Hematopoietic multipotent progenitor cell treated with erythropoietin and hydrocortisone succinate and interleukin-3 and kit ligand, for 17 days (in vitro differentiated cells): ENCODE results near the gene TOX3.

ENCODE experiments used
- DNase-seq: peaks from one replicate; pipeline ENCODE4 v3.0.0-alpha.2; 2015; ENCODE audit warnings: low spot score

Gene TOX3

DNA sequence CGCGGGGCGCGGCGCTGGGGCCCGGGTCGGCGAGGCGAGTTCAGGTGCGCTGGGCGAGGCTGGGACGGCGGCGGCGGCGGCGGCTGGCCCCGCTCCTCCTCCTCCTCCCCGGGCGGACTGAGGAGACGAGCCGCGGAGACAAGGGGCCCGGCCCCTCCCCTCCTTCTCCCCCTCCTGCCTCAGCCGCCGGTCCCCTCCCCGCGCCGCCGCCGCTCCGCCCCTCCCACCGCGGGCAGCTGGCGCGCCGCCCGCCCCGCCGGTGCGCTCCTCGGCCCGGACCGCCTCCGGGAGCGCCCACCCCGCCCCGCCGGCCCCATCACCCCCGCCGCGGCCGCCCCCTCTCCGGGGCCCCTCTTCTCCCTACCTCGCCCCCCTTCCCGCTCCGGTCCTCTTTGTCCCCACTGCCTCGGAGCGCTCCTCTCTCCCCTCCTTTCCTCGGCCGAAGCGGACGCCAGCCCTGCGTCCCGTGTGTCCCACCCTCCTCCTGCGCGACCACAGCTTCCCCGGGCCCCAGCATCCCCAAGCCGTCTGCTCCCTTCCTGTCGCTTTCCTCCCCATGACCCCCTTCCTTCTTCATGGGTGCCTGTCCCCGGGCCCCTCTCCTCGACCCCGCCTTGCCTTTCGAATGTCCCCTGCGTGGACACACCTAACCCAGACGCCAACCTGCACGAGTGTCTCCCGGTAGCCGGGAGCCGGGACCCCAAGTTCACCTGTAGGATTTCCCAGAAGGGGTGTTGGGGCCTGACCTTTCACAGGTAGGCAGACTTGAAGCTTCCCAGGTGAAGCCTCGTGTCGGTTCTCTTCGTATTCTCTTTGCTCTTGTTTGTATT is at the start of gene TOX3:
Gene TOX3, minus strand, starts transcription at position 140 of the 830 bp plus-strand sequence. CDS start 420 bp downstream, outside the sequence.
- DNase-seq: no peak

DNA sequence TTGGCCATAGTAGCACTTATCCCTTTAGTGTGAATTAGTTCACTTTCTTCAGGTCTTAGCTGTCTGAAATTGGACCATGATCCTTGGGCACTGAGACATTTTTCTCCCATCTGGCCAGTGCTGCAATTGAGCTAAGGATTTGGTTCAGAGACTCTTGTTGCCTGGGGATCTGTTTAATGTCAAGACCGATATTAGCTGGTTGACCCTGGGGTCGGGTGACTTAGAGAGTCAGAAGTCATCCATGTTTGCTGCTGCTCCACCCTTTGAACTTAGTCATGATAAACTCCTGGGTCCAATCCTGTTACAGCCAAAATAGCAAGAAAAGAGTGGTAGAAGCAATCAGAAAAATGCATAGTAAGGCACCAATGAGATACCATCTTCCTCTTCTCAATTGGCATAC is 45.8 kb upstream of the TOX3 start:
- no peak for DNase-seq

DNA sequence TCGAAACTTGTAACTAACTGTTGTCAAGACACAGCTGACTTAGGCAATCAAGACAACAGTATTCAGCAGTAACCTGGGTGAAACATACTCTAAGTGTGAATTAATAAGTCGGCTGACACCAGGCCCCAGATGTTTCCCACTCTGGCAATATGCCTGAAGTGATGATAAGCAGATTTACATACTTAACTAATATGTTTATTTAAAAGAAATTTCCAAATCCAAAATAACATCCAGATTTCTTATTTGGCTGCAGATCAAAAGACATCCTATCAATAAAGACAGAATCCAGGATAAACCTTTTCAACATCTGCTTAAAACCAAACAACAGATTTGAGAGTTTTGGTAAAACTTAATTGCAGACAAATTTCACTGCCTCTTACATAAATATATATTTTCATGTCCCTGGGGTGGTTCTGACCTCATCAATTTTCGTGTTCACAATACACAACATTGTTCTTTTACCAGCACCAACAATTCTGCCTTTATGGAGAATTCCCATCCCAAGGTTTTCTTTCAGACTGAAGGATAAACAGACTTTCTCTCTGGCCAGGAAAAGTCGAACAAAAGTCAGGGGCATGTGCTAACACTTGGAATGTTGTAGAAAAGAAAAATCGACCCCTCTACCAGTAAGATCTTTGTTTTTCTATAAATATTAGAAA is 45.1 kb upstream of the TOX3 start:
- DNase-seq: no peak

DNA sequence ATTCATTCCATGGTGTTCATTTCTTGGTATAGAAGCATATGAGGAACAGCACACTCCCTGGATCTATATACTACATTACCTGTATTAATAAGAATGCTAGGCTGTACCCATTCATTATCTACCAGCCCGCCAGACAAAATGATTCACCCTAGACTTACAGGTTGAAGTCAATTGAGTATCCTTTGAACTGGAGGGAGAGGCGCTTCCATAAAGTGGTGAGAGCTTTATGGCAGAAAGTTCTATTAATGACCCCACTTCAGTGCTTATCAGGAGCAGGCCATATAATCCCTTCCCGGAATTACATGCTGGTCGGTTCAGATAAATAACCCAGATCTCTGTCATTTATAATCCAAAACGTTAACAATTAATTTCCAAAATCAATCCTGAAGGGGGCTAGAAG is 44.5 kb upstream of the TOX3 start:
- DNase-seq: no peak

DNA sequence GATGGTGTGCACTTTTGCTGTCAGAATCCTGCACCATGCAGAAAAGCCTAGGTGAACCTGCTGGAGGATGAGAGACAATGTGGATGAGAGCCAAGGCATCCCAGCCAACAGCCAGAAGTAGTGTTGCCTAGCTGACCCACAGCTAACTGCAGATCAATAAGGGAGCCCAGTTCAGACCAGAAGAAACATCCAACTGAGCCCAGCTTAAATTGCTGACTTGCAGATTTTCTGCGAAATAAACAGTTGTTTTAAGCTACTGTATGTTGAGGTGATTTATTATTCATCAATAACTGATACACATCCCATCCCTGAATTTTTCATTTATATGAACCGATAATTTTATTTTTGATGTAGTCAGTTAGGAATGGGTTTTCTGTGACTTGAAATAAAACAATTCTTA is 39.2 kb upstream of the TOX3 start:
- DNase-seq: no peak

DNA sequence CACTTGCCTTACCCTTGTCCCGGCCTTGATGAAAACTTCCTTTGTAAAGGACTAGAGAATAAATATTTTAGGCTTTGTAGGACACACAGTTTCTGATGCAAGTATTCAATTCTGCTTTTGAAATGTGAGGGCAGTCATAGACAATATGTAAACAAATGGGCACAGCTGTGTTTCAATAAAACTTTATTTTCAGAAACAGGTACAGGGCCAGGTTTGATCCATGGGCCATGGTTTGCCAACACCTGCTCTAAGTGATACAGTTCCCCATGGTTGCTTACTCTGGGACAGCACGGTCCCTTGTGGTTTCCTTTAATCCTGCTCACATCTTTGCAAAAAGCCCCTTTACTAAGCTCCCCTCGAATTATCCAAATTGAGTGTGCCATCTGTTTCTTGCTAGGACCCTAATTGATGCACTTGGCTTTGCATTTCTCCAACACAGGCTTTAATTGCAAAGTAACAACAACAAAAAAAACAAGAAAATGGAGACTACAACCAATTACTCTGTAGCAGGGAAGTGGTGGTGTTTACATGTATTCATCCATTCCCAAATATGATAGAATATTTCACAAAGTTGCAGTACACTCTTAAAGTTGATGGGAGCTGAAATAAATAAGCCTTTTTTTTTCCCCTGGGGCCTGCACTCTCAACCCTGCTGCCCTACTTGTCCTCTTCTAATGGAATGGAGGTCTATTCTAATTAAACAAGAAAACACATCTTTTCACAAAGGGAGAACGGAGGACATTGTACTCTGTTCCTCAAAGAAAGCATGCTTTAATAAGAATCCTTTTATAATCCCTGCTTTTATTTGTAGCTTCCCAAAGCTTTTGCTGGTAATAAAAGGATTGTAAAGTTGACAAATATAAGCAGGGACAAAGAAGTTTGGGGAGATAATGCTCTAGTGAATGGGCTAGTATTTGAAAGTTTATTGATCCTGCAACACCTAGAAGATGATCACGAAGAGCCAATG is 37.7 kb upstream of the TOX3 start:
- DNase-seq: no peak

DNA sequence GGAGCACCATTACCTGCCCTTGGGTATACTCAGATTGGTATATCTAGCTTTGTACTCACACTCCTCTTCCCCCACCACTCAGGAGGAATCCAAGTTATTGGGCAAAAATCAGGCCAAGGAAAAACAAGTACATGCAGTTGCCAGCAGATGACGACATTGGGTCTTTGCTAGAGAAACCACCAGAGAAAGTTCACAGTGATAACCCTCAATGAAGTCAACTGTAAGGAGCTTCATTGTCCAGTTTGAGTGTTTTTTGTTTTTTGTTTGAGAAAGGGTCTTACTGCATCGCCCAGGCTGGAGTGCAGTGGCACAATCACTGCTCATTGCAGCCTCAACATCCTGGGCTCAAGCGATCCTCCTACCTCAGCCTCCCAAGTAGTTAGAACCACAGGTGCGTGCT is 34.6 kb upstream of the TOX3 start:
- DNase-seq: no peak

DNA sequence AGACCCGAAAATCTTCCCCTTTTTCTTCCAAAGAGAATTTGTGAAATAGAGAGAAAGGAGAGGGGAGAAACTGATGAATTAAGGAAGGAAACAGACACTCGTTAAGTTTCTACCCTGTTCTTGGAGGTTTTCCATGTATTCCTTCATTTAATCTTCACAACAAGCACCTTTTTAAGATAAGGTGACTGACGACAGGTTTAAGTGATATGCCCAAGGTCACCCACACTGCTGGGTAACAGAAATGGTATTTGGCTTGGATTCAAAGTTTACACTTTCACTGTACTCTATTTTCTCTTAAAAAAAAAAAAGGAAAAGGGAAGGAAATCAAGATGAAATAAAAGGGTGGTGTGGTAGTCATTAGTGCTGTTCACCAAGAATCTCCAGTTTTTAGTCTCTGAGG is 33.5 kb upstream of the TOX3 start:
- DNase-seq: no peak

DNA sequence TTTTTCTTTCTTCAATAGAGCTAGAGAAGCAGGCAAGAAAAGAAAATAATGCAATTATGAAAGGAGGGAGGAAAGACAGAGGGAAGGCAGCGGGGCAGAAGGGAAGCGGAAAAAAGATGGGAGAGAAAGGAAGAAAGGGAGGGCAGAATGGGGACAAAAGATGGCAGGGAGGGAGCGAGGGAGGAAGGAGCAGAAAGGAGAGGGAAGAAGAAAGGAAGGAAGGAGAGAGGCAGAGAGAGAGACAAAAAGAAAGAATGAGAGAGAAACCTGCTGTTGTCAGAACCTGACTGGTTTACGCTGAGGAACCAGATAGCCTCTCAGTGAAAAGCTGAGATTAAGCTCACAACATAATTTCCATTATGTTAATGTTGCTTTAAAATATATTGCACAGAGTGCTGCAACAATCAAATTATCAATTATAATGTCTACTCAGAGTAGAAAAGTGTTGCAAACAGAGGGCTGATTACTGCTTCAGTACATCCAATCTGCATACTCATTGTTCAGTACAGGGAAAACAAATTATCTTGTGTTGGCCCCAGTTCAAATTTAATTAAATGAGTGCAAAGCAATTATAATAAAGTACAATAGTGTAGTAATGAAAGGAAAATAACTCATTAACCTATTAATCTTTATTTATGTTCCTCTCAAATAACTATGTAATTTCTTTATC is 32.0 kb upstream of the TOX3 start:
- no peak for DNase-seq

DNA sequence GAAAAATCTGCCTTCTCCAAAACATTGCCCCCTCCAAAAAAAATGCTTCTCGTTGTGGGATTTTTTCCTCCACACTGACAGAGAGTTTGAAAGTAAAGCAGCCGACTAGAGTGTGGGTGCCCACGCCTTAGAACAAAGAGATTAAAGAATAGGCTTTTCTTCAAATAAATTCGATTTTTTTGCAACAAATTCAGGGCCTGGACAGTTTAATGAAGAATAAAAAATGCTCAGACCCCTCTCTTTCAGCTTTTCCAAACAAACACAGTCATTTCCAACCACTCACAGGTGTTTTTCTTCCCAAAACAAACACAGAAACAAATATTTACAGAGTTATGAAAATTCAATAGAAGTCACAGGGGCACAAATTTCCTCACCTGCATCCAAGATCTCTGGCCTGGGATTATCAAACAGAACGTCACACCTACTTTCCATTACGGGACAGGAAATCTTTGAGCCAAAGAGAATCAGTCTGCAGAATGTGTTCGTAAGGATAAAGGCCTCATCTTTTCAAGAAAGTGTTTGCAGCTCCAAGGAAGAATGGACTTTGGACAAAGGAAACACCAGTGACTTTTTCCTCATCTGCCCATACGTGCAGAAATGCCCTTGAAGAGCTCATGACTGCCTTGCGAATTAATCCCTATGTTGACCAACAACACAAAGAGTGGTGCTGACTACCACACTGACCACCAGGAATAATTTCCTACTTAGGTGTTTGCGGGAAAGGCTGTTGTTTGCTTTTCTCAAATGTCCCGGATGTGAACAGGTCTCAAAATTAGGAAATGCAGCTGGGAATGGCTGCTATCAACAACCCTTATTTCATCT is 31.3 kb upstream of the TOX3 start:
- DNase-seq: no peak

DNA sequence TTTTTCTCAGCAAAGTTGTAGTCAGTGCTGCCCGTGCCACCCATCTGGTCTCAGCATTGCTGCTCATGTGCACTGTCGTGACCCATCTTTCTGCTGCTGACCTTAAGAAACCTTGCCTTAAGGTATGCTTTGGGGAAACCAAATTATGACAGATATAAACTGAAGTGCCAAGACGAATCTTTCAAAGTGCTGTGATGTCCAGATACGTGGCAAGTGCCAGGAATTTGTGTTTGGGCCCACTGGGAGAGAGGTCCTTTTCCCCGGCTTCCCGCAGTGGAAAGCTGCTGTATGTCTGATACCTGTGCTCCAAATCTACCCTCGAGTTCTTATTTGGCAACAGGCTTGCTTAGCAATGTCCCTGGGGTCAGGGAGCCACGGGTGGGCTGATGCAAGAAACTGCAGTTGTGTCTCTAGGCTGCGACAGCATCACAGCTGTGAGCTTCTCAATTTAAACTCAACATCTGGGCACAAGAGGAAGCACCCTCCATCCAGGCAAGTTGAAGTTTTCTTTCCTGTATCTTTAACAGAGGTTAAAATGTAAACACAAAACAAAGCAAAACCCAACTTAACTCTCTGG is 30.3 kb upstream of the TOX3 start:
- DNase-seq: no peak

DNA sequence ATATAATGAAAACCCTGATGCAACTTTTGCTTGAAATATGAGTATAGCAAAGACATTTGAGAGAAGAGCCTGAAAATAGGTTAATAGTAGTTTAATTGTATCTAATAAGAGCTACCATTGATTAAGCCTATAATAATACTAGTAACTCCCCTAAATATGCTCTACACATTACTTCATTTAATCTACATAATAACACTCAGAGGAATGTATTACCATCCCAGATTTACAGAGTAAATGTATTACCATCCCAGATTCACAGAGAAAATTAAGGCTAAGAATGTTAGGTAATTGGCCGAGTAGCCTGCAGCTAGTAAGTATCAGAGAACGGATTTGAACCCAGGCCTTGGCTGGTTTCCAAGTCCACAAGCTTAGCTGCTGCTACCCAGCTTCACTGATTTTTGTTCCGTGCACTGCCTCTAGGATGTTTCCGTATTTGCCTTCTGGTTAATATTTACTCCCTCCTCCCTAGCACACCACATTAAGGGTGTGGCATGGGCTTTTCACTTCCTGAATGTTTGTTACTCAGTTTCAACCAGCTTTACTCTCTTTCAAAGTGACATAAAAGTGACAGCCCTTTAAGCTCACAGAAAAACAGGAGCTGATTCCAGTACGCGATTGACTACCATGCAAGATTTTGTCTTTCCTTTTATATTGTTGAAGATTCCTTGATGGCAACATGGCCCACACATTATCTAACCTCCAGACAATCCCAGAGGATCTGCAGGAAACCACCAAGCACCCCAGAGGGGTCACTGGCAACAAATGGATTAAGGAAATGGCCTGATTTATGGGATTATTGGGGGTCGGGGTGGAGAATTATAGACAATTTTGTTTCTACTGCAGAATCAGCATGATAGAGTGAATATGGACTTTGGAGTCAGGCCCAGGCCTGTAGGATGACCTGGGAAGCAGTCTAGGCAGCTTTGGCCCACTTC is 26.7 kb upstream of the TOX3 start:
- no peak for DNase-seq

DNA sequence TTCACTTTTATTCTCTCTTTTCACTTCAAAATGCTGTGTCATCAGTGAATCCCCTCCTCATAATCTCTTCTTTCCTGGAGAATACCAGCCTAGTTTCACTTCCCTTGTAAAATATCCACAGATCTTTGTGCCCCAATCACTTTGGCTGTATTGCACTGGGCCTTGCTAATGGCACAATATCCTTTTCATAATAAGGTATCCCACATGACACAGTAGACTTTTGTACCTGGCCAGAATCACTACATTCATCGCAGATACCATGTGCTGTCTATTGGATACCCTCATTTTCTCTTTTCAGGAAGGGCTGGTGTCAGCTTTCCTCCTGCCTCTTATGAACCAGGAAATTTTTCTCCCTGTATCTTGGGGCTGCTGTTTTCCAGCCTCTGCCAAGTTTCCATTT is 25.7 kb upstream of the TOX3 start:
- DNase-seq: no peak

DNA sequence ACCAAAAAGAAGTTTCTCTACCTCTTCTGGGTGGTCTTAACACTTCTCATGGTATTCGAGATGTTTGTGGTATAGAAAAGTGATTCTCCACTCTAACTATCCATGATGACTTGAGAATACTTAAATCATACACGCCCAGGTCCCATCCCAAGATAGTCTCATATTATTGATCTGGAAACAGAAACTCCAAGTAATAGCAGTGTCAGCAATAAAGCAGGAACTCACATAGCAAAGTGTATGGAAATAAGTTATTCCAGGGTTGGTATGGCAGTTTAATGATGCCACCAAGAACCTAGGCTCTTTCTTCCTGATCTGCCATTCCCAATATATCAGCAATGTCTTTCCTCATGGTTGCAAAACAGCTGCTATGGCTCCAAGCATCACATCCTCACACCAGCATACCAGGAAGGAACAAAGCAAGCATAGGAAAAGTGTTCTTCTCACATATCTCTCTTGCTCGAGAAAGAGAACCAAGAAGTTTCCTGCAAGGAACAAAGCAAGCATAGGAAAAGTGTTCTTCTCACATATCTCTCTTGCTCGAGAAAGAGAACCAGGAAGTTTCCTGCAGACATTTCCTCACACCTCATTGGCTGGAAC is 23.6 kb upstream of the TOX3 start:
- DNase-seq: no peak

DNA sequence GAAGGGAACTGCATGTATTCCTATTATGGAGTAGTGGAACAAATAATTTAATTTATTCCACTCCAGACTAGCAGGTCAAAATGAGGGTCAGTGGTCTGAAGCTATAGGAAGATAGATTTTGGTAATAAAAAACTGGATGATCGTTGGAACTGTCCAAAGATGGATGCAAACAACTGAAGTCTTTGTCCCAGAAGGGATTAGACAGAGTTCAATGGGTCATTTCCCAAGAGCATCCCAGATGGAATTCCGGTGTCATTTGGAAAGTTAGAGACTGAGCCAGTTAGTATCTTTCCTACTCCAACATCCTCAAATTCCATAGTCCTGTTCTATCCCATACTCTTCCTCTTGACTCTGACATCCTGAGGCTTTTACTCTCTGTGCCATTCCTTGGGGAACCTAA is 22.8 kb upstream of the TOX3 start:
- DNase-seq: no peak

DNA sequence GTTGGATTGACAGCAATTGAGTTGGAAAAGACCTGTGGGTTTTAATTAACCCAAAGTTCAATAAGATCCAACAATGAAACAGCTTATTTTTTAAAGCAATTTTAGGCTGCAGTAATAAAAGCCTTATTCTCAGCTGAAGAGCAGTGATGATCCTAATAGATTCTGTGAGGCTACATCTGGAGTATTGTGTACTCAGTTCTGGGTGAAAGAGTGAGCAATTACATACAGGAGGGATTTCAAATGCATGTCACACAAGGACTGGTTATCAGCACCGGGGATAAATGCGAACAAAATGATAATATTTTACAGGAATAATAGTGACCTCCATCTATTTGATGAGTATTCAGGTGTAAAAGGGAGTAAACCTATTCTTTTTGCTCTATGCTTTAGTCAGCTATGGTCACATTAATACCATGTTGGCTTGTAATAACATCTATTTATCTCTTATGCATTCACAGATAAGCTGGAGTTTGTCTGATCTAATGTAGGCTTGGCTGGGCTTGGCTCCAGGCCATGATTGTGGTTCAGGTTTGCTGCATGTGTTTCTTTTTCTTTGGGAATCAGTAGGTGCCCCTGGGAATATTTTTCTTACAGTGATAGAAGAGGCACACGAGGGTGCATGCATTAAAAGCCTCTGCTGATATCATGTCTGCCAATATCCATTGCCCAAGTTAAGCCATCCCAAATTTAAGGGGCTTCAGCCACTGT is 22.2 kb upstream of the TOX3 start:
- DNase-seq: no peak

DNA sequence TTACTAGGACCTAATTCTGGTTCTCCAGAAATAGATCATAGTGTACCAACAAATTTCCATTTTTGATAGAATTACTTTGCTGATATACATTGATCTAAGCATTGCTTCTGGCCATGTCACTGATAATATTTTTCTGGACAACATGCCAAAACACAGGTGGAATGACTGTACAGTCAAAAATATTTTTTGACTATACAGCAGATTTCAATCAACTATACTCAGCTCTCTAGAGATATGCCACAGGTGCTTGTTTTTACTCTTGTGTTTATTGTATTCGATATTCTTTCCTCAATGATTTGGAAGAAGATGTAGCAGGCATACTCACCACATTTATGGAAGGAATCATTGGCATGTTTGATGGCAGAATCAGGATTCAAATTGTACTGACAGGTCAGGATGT is 21.6 kb upstream of the TOX3 start:
- no peak for DNase-seq

DNA sequence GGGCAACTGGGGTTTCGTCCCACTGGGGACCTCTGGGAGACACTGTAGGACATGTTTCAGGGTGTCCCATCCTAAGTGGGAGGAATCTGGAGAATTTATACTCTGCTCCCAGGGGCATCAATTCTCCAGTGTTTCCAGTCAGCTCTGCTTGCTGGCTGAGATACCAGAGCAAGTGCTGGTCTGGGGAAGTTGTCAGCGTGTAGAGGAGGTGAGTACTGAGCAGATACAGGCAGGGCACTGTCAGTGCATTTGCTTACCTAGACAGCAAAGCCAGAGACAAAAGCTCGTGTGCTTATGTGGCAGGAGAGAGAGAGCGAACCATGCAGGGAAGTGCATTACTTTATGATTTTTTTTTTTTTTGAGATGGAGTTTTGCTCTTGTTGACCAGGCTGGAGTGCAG is 20.2 kb upstream of the TOX3 start:
- no peak for DNase-seq
